Neural crest cell (in vitro differentiated cells): ENCODE data around the gene ATXN7. TPM values are rescaled to one million over a fixed set of nuclear protein-coding genes. Genes with fewer than 3 reads are reported as not detected.
A peak's percentile ranks its signal among the peaks of the same experiment; 100 is the strongest.

Experiments
- DNase-seq: peaks from one replicate; pipeline ENCODE4 v3.0.0; 2021; ENCODE audit warnings: low read depth, mixed read lengths, low spot score
- H3K27ac Mint-ChIP-seq: one replicate; pipeline ENCODE4 v1.8.0; 2021; ENCODE audit warnings: mild to moderate bottlenecking, mixed read lengths; ENCODE audit not compliant: unreplicated experiment
- H3K27me3 Mint-ChIP-seq: 2 replicates; pipeline ENCODE4 v1.8.0; 2021; ENCODE audit warnings: low read depth, mild to moderate bottlenecking, mixed read lengths
- H3K36me3 Mint-ChIP-seq: 2 replicates; pipeline ENCODE4 v1.8.0; 2021; ENCODE audit warnings: low read depth, mild to moderate bottlenecking, mixed read lengths
- H3K4me1 Mint-ChIP-seq: 2 replicates; pipeline ENCODE4 v1.8.0; 2021; ENCODE audit warnings: mixed read lengths
- H3K4me3 Mint-ChIP-seq: one replicate; pipeline ENCODE4 v1.8.0; 2021; ENCODE audit warnings: mild to moderate bottlenecking, mixed read lengths
- H3K9me3 Mint-ChIP-seq: 2 replicates; pipeline ENCODE4 v1.8.0; 2021; ENCODE audit warnings: mixed read lengths
- total RNA-seq: library from RNA; stranded (reverse); gene quantifications from 2 replicates; pipeline ENCODE4 v1.2.1, GENCODE V29; 2021
- TF ChIP-seq, protein P1 (sequence below): fragments of 200-600 bp; sonication (generic); conservative IDR thresholded peaks from 2 replicates; pipeline ENCODE4 v1.5.0; 2021; ENCODE audit warnings: antibody characterized with exemption, mild to moderate bottlenecking

The ATXN7 gene
- total RNA-seq, 1 donor from 2014 or later, result 21.7 TPM

DNA sequence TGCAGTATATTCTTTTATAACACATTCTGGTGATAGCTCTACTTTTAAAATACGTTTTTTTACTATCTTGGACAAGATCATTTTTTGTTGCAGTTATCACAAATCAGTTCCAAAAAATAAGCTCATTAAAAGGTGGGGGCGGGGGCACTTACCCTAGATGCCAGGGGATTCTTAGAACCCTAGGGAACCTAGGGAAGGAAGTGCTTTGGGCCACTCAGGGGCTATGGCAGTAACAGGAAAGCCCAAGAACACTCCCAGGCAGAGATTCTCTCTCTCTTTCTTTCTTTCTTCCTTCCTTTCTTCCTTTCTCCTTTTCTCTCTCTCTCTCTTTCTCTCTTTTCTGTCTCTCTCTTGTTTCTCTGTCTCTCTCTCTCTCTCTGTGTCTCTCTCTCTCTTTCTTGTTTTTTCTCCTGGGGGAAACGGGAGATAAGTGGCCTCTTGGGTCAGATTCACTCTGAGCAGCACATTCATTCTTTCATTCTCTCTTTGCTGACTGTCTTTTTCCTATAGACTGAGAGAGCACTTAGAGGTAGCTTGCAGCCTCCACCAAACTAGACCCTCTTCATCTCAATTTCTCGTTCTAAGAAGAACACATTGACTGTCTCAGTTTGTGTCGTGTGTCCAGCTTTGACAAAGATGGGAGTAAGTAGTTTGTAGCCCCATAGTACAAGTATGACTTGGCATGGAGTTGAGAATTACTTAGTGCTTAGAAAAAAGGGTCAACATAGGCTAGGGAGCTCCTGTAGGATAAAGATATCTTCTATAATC, 31.9 kb downstream of the ATXN7 start:
- Mint-ChIP-seq H3K4me3 (no peak overlapping the region), H3K27ac (no peak overlapping the region)

DNA sequence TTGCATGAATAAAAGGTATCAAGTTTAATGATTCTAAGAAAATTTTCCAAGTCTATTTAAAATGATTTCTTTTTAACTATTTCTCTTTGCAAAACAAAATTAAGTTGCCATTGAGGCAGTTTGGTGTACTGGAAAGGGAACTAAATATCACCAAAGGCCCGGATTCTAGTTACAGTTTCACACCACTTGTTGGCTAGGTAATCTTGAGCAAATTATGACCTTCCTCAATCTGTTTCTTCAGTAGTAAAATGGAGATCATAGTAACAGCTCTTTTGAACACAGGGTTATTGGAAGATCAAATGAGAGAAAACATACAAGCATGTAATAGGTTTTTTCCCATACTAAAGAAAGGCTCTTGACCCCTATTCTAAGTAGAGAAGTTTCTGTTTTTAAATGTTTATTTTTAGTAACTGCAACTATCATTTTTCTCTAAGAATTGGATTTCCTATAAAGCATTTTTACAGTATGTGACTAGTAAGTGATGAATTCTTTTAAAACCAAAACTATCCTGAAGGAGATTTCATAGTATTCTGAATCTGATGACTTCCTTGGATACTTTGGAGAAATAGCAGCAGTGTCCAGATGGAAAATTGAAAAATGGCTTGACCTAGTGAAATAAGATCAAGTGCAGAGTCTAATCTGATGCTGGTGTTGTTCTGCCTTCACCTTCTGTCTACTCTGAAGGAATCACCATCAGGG, 32.8 kb downstream of the ATXN7 start:
- DNase-seq, result no peak
- H3K36me3 Mint-ChIP-seq, result peaks cover 10% of the 10 kb centered on the region
- no peaks in the 10 kb centered on the region for H3K9me3 Mint-ChIP-seq
- H3K4me3 Mint-ChIP-seq, result no peak overlapping the region
- H3K27ac Mint-ChIP-seq, result no peak overlapping the region
- TF ChIP-seq, protein P1, sequence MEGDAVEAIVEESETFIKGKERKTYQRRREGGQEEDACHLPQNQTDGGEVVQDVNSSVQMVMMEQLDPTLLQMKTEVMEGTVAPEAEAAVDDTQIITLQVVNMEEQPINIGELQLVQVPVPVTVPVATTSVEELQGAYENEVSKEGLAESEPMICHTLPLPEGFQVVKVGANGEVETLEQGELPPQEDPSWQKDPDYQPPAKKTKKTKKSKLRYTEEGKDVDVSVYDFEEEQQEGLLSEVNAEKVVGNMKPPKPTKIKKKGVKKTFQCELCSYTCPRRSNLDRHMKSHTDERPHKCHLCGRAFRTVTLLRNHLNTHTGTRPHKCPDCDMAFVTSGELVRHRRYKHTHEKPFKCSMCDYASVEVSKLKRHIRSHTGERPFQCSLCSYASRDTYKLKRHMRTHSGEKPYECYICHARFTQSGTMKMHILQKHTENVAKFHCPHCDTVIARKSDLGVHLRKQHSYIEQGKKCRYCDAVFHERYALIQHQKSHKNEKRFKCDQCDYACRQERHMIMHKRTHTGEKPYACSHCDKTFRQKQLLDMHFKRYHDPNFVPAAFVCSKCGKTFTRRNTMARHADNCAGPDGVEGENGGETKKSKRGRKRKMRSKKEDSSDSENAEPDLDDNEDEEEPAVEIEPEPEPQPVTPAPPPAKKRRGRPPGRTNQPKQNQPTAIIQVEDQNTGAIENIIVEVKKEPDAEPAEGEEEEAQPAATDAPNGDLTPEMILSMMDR, result no peak
- peaks cover 5% of the 10 kb centered on the region for H3K4me1 Mint-ChIP-seq
- no peaks in the 10 kb centered on the region for H3K27me3 Mint-ChIP-seq

More for the DNA sequence above, 31.9 kb downstream of the ATXN7 start:
- DNase-seq, result no peak
- Mint-ChIP-seq H3K27me3 (no peaks in the 10 kb centered on the region), H3K4me1 (peaks cover 5% of the 10 kb centered on the region), H3K36me3 (peaks cover 6% of the 10 kb centered on the region), H3K9me3 (no peaks in the 10 kb centered on the region)
- TF ChIP-seq, protein P1, result no peak

DNA sequence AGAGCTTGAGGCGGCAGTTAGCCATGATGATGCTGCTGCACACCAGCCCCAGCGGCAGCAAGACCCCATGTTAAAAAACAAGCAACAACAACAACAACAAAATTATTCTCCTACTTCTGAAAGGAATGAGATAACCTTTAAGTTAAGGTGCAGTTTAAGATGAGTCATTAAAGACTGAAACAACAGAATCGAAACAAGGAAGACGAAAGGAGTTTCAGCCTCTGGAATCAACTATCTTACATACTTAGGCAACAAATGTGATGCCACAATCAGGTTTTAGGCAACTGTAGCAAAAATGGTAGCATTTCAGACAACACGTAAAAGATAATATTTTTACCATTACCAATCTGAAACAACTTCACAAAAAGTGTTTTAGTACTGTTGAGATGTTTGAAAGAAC, 36.3 kb downstream of the ATXN7 start:
- DNase-seq, result no peak
- peaks cover 5% of the 10 kb centered on the region for H3K4me1 Mint-ChIP-seq
- H3K27ac Mint-ChIP-seq, result no peak overlapping the region
- no peaks in the 10 kb centered on the region for H3K9me3 Mint-ChIP-seq
- no peak overlapping the region for H3K4me3 Mint-ChIP-seq
- H3K27me3 Mint-ChIP-seq, result no peaks in the 10 kb centered on the region
- peaks cover 15% of the 10 kb centered on the region for H3K36me3 Mint-ChIP-seq
- TF ChIP-seq, protein P1, result no peak

DNA sequence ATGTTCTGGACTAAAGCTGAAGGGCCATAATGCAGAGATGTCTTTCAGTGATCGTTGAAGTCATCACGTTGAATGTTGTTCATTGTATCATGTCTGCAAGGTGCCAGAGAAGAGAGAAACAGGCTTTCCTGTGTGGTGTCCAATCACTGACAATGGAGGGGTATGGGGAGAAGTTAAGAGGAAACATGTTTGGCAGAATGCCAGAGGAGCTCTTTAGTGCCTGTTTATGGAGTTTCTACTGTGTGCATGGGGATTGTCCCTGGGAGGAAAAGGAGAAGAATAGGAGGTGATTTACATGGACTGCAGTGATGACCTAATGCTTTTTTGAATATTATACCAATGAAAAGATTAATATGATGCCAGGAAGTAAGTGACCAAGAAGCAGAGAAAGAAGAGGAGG, 36.8 kb downstream of the ATXN7 start:
- Mint-ChIP-seq H3K4me3 (no peak overlapping the region), H3K4me1 (peaks cover 4% of the 10 kb centered on the region), H3K27me3 (no peaks in the 10 kb centered on the region), H3K36me3 (peaks cover 15% of the 10 kb centered on the region), H3K9me3 (no peaks in the 10 kb centered on the region), H3K27ac (no peak overlapping the region)
- no peak for DNase-seq
- TF ChIP-seq, protein P1, result no peak

DNA sequence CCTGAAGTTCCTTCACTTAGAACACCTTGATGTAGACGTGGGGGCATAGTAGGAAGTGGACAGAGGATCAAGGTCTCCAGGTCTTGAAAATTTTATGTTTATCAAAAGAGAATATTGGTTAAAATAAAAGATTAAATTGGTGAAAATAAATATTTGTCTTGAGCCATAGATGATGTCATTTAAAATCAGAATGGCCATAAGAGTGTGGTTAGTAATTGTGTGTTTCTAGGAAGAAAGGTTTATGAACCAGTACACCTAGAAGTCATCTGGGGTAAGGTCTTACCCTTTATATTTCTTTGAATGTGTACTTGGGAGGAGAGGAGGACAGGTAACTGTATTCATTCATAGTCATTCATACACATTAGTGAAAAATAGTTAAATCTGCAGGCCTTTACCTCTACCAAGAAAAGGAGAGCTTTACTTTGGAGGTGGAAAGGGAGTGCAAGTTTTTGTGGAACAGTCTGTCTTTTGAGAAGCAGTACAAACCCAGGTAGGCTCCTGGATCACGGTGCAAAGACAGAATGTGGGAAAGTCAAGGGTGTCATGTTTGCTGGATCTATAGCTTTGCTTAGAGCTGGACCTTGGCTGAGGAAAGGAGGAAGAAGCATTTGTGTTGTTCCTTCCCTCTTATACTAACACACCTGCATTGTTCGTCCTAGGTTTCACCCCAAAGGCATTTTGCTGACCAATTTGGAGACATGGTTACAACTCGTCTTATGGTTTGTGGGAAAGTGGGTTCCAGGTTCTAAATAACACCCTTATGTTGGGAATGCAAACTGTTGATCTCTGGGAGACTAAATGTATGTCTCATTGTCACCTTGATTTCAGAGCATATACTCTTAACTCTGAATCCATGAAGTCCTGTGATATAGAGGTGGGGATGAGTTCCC, 42.3 kb downstream of the ATXN7 start:
- no peak for DNase-seq
- H3K4me1 Mint-ChIP-seq, result peaks cover 2% of the 10 kb centered on the region
- peaks cover 2% of the 10 kb centered on the region for H3K27me3 Mint-ChIP-seq
- no peak overlapping the region for H3K27ac Mint-ChIP-seq
- H3K36me3 Mint-ChIP-seq, result peaks cover 8% of the 10 kb centered on the region
- H3K9me3 Mint-ChIP-seq, result no peaks in the 10 kb centered on the region
- H3K4me3 Mint-ChIP-seq, result peak overlapping the region; percentile 36
- TF ChIP-seq, protein P1, result no peak
